Brain microvascular endothelial cell (primary cell): ENCODE data around the gene TFF3.

Experiments
- DNase-seq: peaks from one replicate; pipeline ENCODE4 v3.0.0-alpha.2; 2020
- H3K27ac ChIP-seq: fragments of 250-450 bp; sonication (Bioruptor Pico); 2 replicates; pipeline ENCODE4 v1.5.1; 2020; ENCODE audit warnings: mild to moderate bottlenecking, moderate library complexity
- H3K27me3 ChIP-seq: fragments of 250-450 bp; sonication (Bioruptor Pico); replicated peaks from 2 replicates; pipeline ENCODE4 v1.5.1; 2020; ENCODE audit warnings: mild to moderate bottlenecking
- H3K36me3 ChIP-seq: fragments of 250-450 bp; sonication (Bioruptor Pico); replicated peaks from 2 replicates; pipeline ENCODE4 v1.5.1; 2020; ENCODE audit warnings: mild to moderate bottlenecking
- H3K4me3 ChIP-seq: 2 replicates; pipeline ENCODE4 v1.5.1; 2011; ENCODE audit warnings: low read depth, mild to moderate bottlenecking, control low read depth, low read length, moderate library complexity
- CTCF ChIP-seq: IDR thresholded peaks from 2 replicates; pipeline ENCODE4 v1.5.1; 2011; ENCODE audit warnings: low read depth, mild to moderate bottlenecking, moderate library complexity, low read length, control low read depth, inconsistent platforms; ENCODE audit errors: missing control alignments
- in situ Hi-C: cut with HindIII; loops from 2 replicates; pipeline ENCODE4 v1.10.0; 2017; ENCODE audit warnings: low sequenced_read_pairs, low pct_ligation_motif_present

Gene TFF3

GRCh38 chr21:42344631-42345030 is 29.4 kb upstream of the TFF3 start:
- Histone ChIP-seq H3K4me3 (no peak overlapping the region), H3K27me3 (no peaks in the 10 kb centered on the region), H3K36me3 (no peaks in the 10 kb centered on the region), H3K27ac (no peak overlapping the region)
- DNase-seq, result no peak
- in situ Hi-C loops, result no loop called here
- no peak for TF ChIP-seq CTCF

GRCh38 chr21:42343963-42344510 is 28.8 kb upstream of the TFF3 start:
- DNase-seq, result no peak
- Histone ChIP-seq H3K36me3 (no peaks in the 10 kb centered on the region), H3K27me3 (no peaks in the 10 kb centered on the region), H3K27ac (no peak overlapping the region), H3K4me3 (no peak overlapping the region)
- in situ Hi-C loops, result no loop called here
- TF ChIP-seq CTCF, result no peak

- in situ Hi-C loops, result no loop called here
- Histone ChIP-seq H3K4me3 (no peak overlapping the region), H3K36me3 (no peaks in the 10 kb centered on the region), H3K27ac (no peak overlapping the region), H3K27me3 (no peaks in the 10 kb centered on the region)
- TF ChIP-seq CTCF, result no peak
- no peak for DNase-seq
Observed at GRCh38 chr21:42343556-42343955, 28.3 kb upstream of the TFF3 start.

- in situ Hi-C loops, result no loop called here
- H3K27ac ChIP-seq, result no peak overlapping the region
- no peaks in the 10 kb centered on the region for H3K27me3 ChIP-seq
- H3K36me3 ChIP-seq, result no peaks in the 10 kb centered on the region
- no peak for TF ChIP-seq CTCF
- no peak for DNase-seq
- H3K4me3 ChIP-seq, result no peak overlapping the region
Observed at GRCh38 chr21:42343101-42343500, 27.9 kb upstream of the TFF3 start.

GRCh38 chr21:42341776-42342542 is 26.8 kb upstream of the TFF3 start:
- Histone ChIP-seq H3K36me3 (no peaks in the 10 kb centered on the region), H3K4me3 (no peak overlapping the region), H3K27me3 (no peaks in the 10 kb centered on the region), H3K27ac (no peak overlapping the region)
- in situ Hi-C loops, result no loop called here
- TF ChIP-seq CTCF, result no peak
- no peak for DNase-seq
